Mammary epithelial cell (primary cell): ENCODE measurements around the gene SORCS2.

Source experiments
- CTCF ChIP-seq, 2 donors: IDR thresholded peaks in 1 of 2; conservative IDR thresholded peaks in 1 of 2; 2 replicates each; pipeline ENCODE4 v1.5.1; 2011 to 2012; ENCODE audit warnings: inconsistent platforms in 2 of 2, low read length in 2 of 2, mild to moderate bottlenecking in 2 of 2, control low read depth in 1 of 2, low read depth in 1 of 2; ENCODE audit not compliant: insufficient read depth in 1 of 2; ENCODE audit errors: extremely low read depth in 1 of 2
- EZH2 ChIP-seq: IDR thresholded peaks from 2 replicates; pipeline ENCODE4 v1.6.1; 2012; ENCODE audit warnings: low read length, inconsistent platforms, borderline replicate concordance

DNA sequence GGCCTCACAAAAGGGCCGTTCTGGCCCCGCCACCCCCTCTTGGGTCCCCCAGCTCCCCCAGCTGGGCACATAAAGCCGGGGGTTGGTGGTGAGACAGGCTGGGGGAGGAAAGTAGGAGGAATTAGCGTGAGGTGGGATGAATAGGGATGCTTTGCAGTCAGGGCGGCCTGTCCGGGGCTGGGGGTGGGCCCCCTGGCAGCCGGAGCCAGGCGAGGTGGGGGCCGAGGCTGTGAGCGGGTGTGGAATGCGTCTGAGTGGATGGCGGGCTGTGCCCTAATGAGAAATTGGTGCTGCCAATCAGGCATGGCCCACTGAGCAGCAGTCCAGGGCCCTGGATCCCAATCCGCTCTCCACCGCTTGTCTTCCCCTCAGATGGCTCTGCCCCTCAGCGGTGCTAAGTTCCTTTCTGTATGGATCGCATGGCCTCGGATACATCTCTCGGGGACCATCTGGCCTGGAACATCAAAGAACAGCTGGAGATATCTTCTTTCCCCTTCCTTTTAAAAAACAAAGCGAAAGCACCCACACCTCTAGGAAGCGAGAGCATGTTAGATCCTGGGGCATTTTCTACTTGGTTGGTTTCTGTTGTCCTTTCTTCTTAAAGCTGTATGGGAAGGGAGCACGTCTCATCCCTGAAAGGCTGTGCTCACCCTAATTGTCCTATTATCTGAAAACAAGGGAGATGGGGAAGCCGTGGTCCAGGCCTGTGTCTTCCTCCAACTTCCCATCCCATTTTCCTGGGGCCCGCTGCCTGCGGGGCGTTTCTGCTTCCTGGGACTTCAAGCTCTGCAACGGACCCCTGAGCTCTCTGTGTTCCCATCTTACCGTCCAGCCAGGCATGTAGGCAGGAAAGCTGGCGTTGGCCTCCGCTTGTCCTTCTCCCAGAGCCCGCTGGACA is 106.9 kb downstream of the SORCS2 start:
- TF ChIP-seq CTCF (conservative IDR thresholded peaks at IDR 0.05 in 1 of 2, IDR thresholded peaks at IDR 0.05 in 1 of 2; ENCODE audit: extremely low read depth in 1 of 2, insufficient read depth in 1 of 2, low read depth in 1 of 2, low read length in 2 of 2) (no peak), EZH2 (no peak)
